ENCODE data around the gene KRTAP10-3.
"Not testable (repeated sequence)": the region's sequence is repeated elsewhere in the genome, so short reads cannot be mapped to it uniquely, and the experiment has no call there.

KRTAP10-3 gene

GRCh38 chr21:44555200-44555875, 3.3 kb downstream of the KRTAP10-3 start:
- H3K4me3 ChIP-seq (replicated peaks; ENCODE audit: low read depth, low read length) = no peak overlapping the region
- no peak for DNase-seq (ENCODE audit: low read depth)
- no peak for TF ChIP-seq CTCF (IDR thresholded peaks at IDR 0.05; ENCODE audit: low read length, missing control alignments)

- no peak for DNase-seq (ENCODE audit: low read depth)
- TF ChIP-seq CTCF (IDR thresholded peaks at IDR 0.05; ENCODE audit: low read length, missing control alignments) = no peak
- no peak overlapping the region for H3K4me3 ChIP-seq (replicated peaks; ENCODE audit: low read depth, low read length)
Measured at GRCh38 chr21:44552681-44553080, 5.9 kb downstream of the KRTAP10-3 start.

GRCh38 chr21:44552136-44552535, 6.5 kb downstream of the KRTAP10-3 start:
- TF ChIP-seq CTCF (IDR thresholded peaks at IDR 0.05; ENCODE audit: low read length, missing control alignments) = no peak
- DNase-seq (ENCODE audit: low read depth) = no peak
- no peak overlapping the region for H3K4me3 ChIP-seq (replicated peaks; ENCODE audit: low read depth, low read length)

- no peak within 1 kb of the TSS for H3K4me3 ChIP-seq (replicated peaks; ENCODE audit: low read depth, low read length)
- no peak for DNase-seq (ENCODE audit: low read depth)
- no peak for TF ChIP-seq CTCF (IDR thresholded peaks at IDR 0.05; ENCODE audit: low read length, missing control alignments)
Measured at GRCh38 chr21:44551340-44551961, 7.1 kb downstream of the KRTAP10-3 start, which contains the start of gene KRTAP10-2. KRTAP10-2 (minus strand) TSS chr21:44551505; CDS start chr21:44551458, 47 bp downstream.

GRCh38 chr21:44550807-44551206, 7.8 kb downstream of the KRTAP10-3 start:
- no peak for DNase-seq (ENCODE audit: low read depth)
- H3K4me3 ChIP-seq (replicated peaks; ENCODE audit: low read depth, low read length) = no peak overlapping the region
- TF ChIP-seq CTCF (IDR thresholded peaks at IDR 0.05; ENCODE audit: low read length, missing control alignments) = no peak

- DNase-seq (ENCODE audit: low read depth) = not testable (repeated sequence)
Measured at GRCh38 chr21:44550285-44550684, 8.3 kb downstream of the KRTAP10-3 start.

GRCh38 chr21:44549525-44550211, 8.9 kb downstream of the KRTAP10-3 start:
- no peak for TF ChIP-seq CTCF (IDR thresholded peaks at IDR 0.05; ENCODE audit: low read length, missing control alignments)
- no peak overlapping the region for H3K4me3 ChIP-seq (replicated peaks; ENCODE audit: low read depth, low read length)
- no peak for DNase-seq (ENCODE audit: low read depth)

More at GRCh38 chr21:44550285-44550684, 8.3 kb downstream of the KRTAP10-3 start:
- H3K4me3 ChIP-seq (replicated peaks; ENCODE audit: low read depth, low read length) = not testable (repeated sequence)

All from fibroblast of pulmonary artery (primary cell).